Upper lobe of left lung (tissue), 6 donors: Measurements from ENCODE around the gene TBXA2R. TPM values are rescaled to one million over a fixed set of nuclear protein-coding genes. Genes with fewer than 3 reads are reported as not detected.

Source experiments
- ATAC-seq, 2 donors: fragments of 200-7000 bp; cut with Tn5 transposase; one replicate each; pipeline ENCODE4 v1.9.1; 2022; ENCODE audit warnings: mild to moderate bottlenecking in 2 of 2, moderate library complexity in 2 of 2; ENCODE audit not compliant: low FRiP score in 2 of 2
- DNase-seq, 2 donors: peaks; one replicate each; pipeline ENCODE4 v3.0.0-alpha.2; 2019 to 2020
- H3K27ac ChIP-seq, 4 donors: fragments of 200-600 bp; sonication (generic); one replicate each; pipeline ENCODE4 v1.5.1; 2016 to 2019
- H3K27me3 ChIP-seq, 4 donors: fragments of 200-600 bp; sonication (generic); one replicate each; pipeline ENCODE4 v1.5.1; 2017 to 2019
- H3K36me3 ChIP-seq, 4 donors: fragments of 200-600 bp; sonication (generic); one replicate each; pipeline ENCODE4 v1.5.1; 2016 to 2019
- H3K4me1 ChIP-seq, 4 donors: fragments of 200-600 bp; sonication (generic); one replicate each; pipeline ENCODE4 v1.5.1; 2018 to 2019
- H3K4me3 ChIP-seq, 4 donors: fragments of 200-600 bp; sonication (generic); one replicate each; pipeline ENCODE4 v1.5.1; 2017 to 2019; ENCODE audit warnings: mild to moderate bottlenecking in 2 of 4, moderate library complexity in 1 of 4
- H3K9me3 ChIP-seq, 4 donors: fragments of 200-600 bp; sonication (generic); one replicate each; pipeline ENCODE4 v1.5.1; 2018 to 2019
- EP300 ChIP-seq, 4 donors: sonication (generic); formaldehyde crosslinking; IDR thresholded peaks; one replicate each; pipeline ENCODE4 v1.5.1; 2017; ENCODE audit warnings: antibody characterized with exemption in 4 of 4, control low read depth in 2 of 4
- POLR2A ChIP-seq, 4 donors: fragments of 450-650 bp; IDR thresholded peaks; one replicate each; pipeline ENCODE4 v1.5.1; 2016 to 2017; ENCODE audit warnings: antibody characterized with exemption in 4 of 4, mild to moderate bottlenecking in 2 of 4
- POLR2AphosphoS5 ChIP-seq, 2 donors: sonication (generic); formaldehyde crosslinking; IDR thresholded peaks; one replicate each; pipeline ENCODE4 v1.5.1; 2017; ENCODE audit warnings: antibody characterized with exemption in 2 of 2
- WGBS, 2 donors: methylation state at CpG; one replicate each; pipeline ENCODE4 v1.1.5; 2017 to 2018; 5-methylcytosine and 5-hydroxymethylcytosine counted together
- total RNA-seq, 6 donors: library from RNA; depleted of rRNA in 4 of 6; stranded (reverse); fragments of >200 nt in 4 of 6; gene quantifications; one replicate each; pipeline versions ENCODE4 v1.1.0 to v1.2.1, GENCODE V29; 2016 to 2021
- TF ChIP-seq, protein P1 (sequence below), 6 experiments: fragments of 450-650 bp in 4 of 6; fragments of 200-600 bp in 2 of 6; sonication (generic) in 2 of 6; IDR thresholded peaks; one replicate each; pipeline ENCODE4 v1.5.1; 2016 to 2019; ENCODE audit warnings: antibody characterized with exemption in 6 of 6
- donor health status: DM: no; HTN: no; CAD: no; lungs with moderate emphysema.
- donor health status: DM: no; HTN: yes; CAD: no; lungs with severe emphysema.

The TBXA2R gene
- total RNA-seq, 6 donors from 2014 or later: 0.49 to 7.0 (median 2.6) TPM

DNA sequence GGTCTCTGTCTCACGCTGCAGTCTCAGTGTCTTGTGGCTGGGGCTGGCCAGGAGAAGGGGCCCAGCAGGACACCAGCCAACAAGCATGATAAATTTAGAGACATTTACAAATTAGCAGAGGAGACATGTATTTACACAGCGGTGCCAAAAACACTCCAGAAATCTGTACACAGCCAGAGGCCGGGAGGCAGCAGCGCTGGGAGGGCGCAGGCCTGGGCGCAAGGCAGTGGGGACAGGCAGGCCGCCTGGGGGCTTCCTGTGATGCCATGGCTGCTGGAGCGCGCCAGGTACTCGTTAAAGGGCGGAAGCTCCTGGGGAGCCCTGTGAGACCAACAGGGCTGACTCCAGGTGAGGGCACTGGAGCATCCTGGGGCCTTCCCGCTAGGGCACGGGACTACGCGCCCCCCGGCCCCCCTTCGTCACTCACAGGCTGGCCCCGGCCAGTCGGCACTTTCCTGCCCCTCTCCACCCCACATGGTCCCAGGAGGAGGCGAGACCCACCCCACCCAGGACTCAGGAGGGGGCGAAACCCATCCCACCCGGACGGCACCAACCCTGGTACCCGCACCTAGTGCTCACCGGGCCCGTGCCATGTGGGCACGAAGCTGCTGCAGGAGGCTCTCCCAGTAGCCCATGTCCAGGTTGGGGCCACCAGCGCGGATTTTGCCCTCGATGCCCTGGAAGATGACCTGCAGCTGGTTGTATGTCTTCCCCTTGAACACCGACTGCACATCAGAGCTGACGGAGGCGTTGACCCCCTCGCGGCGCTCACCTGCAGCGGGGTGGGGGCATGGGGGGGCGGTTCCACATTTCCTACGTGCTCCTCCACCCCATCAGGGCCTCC is 7.4 kb upstream of the TBXA2R start:
- Histone ChIP-seq H3K36me3 (peaks cover 6 to 55% (median 39%) of the 10 kb centered on the region in 4 donors), H3K27ac (peak overlapping the region in 2 of 4 donors; percentile 10 to 17), H3K4me3 (no peak overlapping the region), H3K27me3 (no peaks in the 10 kb centered on the region), H3K4me1 (peaks cover 11 to 40% (median 18%) of the 10 kb centered on the region in 4 donors), H3K9me3 (no peaks in the 10 kb centered on the region)
- ATAC-seq (no peak), DNase-seq (peak in 1 of 2 donors; percentile 72)
- WGBS, 2 donors: 84 to 96% methylated on average over 12 to 31 of the region's 39 CpGs
- TF ChIP-seq POLR2AphosphoS5 (IDR thresholded peaks at IDR 0.05) (no peak), POLR2A (IDR thresholded peaks at IDR 0.05) (no peak), EP300 (IDR thresholded peaks at IDR 0.05) (no peak)
- TF ChIP-seq, protein P1, sequence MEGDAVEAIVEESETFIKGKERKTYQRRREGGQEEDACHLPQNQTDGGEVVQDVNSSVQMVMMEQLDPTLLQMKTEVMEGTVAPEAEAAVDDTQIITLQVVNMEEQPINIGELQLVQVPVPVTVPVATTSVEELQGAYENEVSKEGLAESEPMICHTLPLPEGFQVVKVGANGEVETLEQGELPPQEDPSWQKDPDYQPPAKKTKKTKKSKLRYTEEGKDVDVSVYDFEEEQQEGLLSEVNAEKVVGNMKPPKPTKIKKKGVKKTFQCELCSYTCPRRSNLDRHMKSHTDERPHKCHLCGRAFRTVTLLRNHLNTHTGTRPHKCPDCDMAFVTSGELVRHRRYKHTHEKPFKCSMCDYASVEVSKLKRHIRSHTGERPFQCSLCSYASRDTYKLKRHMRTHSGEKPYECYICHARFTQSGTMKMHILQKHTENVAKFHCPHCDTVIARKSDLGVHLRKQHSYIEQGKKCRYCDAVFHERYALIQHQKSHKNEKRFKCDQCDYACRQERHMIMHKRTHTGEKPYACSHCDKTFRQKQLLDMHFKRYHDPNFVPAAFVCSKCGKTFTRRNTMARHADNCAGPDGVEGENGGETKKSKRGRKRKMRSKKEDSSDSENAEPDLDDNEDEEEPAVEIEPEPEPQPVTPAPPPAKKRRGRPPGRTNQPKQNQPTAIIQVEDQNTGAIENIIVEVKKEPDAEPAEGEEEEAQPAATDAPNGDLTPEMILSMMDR (IDR thresholded peaks at IDR 0.05): no peak

- H3K36me3 ChIP-seq: peaks cover 6 to 51% (median 35%) of the 10 kb centered on the region in 4 donors
- WGBS, 2 donors: 89 to 93% methylated on average over 40 to 76 of the region's 79 CpGs
Measured at GRCh38 chr19:3612901-3613741, 6.4 kb upstream of the TBXA2R start.

GRCh38 chr19:3612330-3612729 is 5.7 kb upstream of the TBXA2R start:
- Histone ChIP-seq H3K9me3 (no peaks in the 10 kb centered on the region), H3K27ac (no peak overlapping the region), H3K4me3 (no peak overlapping the region), H3K27me3 (no peaks in the 10 kb centered on the region), H3K4me1 (peaks cover 19 to 45% (median 27%) of the 10 kb centered on the region in 4 donors), H3K36me3 (peaks cover 6 to 49% (median 34%) of the 10 kb centered on the region in 4 donors)
- DNase-seq: peak in 1 of 2 donors; percentile 80
- TF ChIP-seq, protein P1 (IDR thresholded peaks at IDR 0.05): no peak
- TF ChIP-seq EP300 (IDR thresholded peaks at IDR 0.05) (no peak), POLR2A (IDR thresholded peaks at IDR 0.05) (no peak), POLR2AphosphoS5 (IDR thresholded peaks at IDR 0.05) (no peak)
- 96 to 99% methylated on average over 18 to 33 of the region's 33 CpGs for WGBS, 2 donors
- ATAC-seq: no peak

More at GRCh38 chr19:3612901-3613741, 6.4 kb upstream of the TBXA2R start:
- Histone ChIP-seq H3K27me3 (no peaks in the 10 kb centered on the region), H3K4me1 (peaks cover 13 to 38% (median 23%) of the 10 kb centered on the region in 4 donors), H3K4me3 (no peak overlapping the region), H3K27ac (peak overlapping the region in 1 of 4 donors; percentile 10), H3K9me3 (no peaks in the 10 kb centered on the region)
- TF ChIP-seq, protein P1 (IDR thresholded peaks at IDR 0.05): no peak
- TF ChIP-seq EP300 (IDR thresholded peaks at IDR 0.05) (no peak), POLR2A (IDR thresholded peaks at IDR 0.05) (no peak), POLR2AphosphoS5 (IDR thresholded peaks at IDR 0.05) (no peak)
- no peak for ATAC-seq
- DNase-seq: peak in 1 of 2 donors; percentile 83

DNA sequence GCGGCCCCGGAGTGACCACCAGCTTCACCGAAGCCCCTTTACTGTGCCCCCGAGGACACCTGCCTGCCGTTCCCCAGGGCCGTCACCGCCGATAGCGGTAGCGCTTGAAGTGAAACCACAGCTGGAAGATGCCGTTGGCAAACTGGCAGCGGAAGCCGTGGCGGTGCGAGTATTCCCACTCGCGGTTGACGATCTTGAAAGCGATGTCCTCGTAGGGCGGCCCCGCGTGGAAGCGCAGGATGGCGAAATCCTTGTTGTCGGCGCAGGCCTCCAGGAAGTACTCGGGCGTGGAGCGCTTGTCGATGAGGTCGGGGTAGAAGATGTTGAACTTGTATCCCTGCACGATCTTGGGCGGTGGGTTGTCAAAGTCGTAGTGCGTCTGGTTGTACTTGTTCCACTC is 5.2 kb upstream of the TBXA2R start:
- ATAC-seq: no peak
- Histone ChIP-seq H3K27ac (no peak overlapping the region), H3K27me3 (no peaks in the 10 kb centered on the region), H3K36me3 (peaks cover 6 to 45% (median 34%) of the 10 kb centered on the region in 4 donors), H3K4me3 (no peak overlapping the region), H3K9me3 (no peaks in the 10 kb centered on the region), H3K4me1 (peaks cover 23 to 47% (median 26%) of the 10 kb centered on the region in 4 donors)
- WGBS, 2 donors: 95 to 97% methylated on average over 16 to 36 of the region's 36 CpGs
- peak in 1 of 2 donors; percentile 75 for DNase-seq
- no peak for TF ChIP-seq POLR2A (IDR thresholded peaks at IDR 0.05)
- TF ChIP-seq POLR2AphosphoS5 (IDR thresholded peaks at IDR 0.05): no peak
